GM23248 (cell line): Measurements from ENCODE around the gene JADE2. TPM values are rescaled to one million over a fixed set of nuclear protein-coding genes. Genes with fewer than 3 reads are reported as not detected.
A peak's percentile ranks its signal among the peaks of the same experiment; 100 is the strongest.

Experiments
- DNase-seq: peaks from one replicate; pipeline ENCODE4 v3.0.0-alpha.2; 2015
- H2AFZ ChIP-seq: fragments of 200-600 bp; sonication (generic); 2 replicates; pipeline ENCODE4 v1.6.1; 2016; ENCODE audit warnings: antibody characterized with exemption
- H3F3A ChIP-seq: fragments of 200-600 bp; sonication (generic); 2 replicates; pipeline ENCODE4 v1.6.1; 2016; ENCODE audit warnings: mild to moderate bottlenecking, antibody characterized with exemption, mixed run types; ENCODE audit not compliant: insufficient read depth
- H3K27ac ChIP-seq: fragments of 200-600 bp; sonication (generic); 2 replicates; pipeline ENCODE4 v1.5.1; 2016; ENCODE audit warnings: mild to moderate bottlenecking
- H3K27me3 ChIP-seq: fragments of 200-600 bp; sonication (generic); replicated peaks from 2 replicates; pipeline ENCODE4 v1.6.1; 2016; ENCODE audit warnings: mild to moderate bottlenecking; ENCODE audit not compliant: insufficient read depth
- H3K36me3 ChIP-seq: fragments of 200-600 bp; sonication (generic); 2 replicates; pipeline ENCODE4 v1.6.1; 2016; ENCODE audit warnings: low read depth, mild to moderate bottlenecking
- H3K4me1 ChIP-seq: fragments of 200-600 bp; sonication (generic); 2 replicates; pipeline ENCODE4 v1.6.1; 2016; ENCODE audit warnings: mild to moderate bottlenecking; ENCODE audit not compliant: insufficient read depth
- H3K4me2 ChIP-seq: fragments of 200-600 bp; sonication (generic); one replicate; pipeline ENCODE4 v1.6.1; 2016; ENCODE audit warnings: mild to moderate bottlenecking; ENCODE audit not compliant: unreplicated experiment
- H3K4me3 ChIP-seq: fragments of 200-600 bp; sonication (generic); 2 replicates; pipeline ENCODE4 v1.5.1; 2016; ENCODE audit warnings: mild to moderate bottlenecking
- H3K79me2 ChIP-seq: fragments of 200-600 bp; sonication (generic); 2 replicates; pipeline ENCODE4 v1.6.1; 2016; ENCODE audit warnings: mild to moderate bottlenecking; ENCODE audit not compliant: insufficient read depth
- H3K9ac ChIP-seq: fragments of 200-600 bp; sonication (generic); 2 replicates; pipeline ENCODE4 v1.6.1; 2016; ENCODE audit warnings: mild to moderate bottlenecking
- H3K9me2 ChIP-seq: fragments of 200-600 bp; sonication (generic); 2 replicates; pipeline ENCODE4 v1.6.1; 2016; ENCODE audit warnings: mixed run types, mild to moderate bottlenecking, moderate library complexity; ENCODE audit not compliant: insufficient read depth
- H3K9me3 ChIP-seq: fragments of 200-600 bp; sonication (generic); one replicate; pipeline ENCODE4 v1.6.1; 2017; ENCODE audit warnings: low read depth
- H4K20me1 ChIP-seq: fragments of 200-600 bp; sonication (generic); 2 replicates; pipeline ENCODE4 v1.6.0; 2016; ENCODE audit not compliant: insufficient read depth
- EZH2 ChIP-seq: fragments of 200-600 bp; sonication (generic); IDR thresholded peaks from 2 replicates; pipeline ENCODE4 v1.6.1; 2018; ENCODE audit warnings: antibody characterized with exemption, mild to moderate bottlenecking; ENCODE audit not compliant: insufficient read depth, poor library complexity, severe bottlenecking
- EZH2phosphoT487 ChIP-seq: fragments of 200-600 bp; sonication (generic); IDR thresholded peaks from 2 replicates; pipeline ENCODE4 v1.6.1; 2018; ENCODE audit warnings: antibody characterized with exemption, moderate library complexity, mild to moderate bottlenecking, low read depth; ENCODE audit not compliant: insufficient read depth
- WGBS, 2 experiments: methylation state at CpG; one replicate each; pipeline ENCODE4 v1.1.6; 2015 to 2017; ENCODE audit warnings: low lambda C conversion rate in 2 of 2, low coverage in 1 of 2; ENCODE audit errors: missing lambda C conversion rate in 2 of 2; 5-methylcytosine and 5-hydroxymethylcytosine counted together
- in situ Hi-C: fragments of 300-500 bp; cut with MboI; formaldehyde crosslinking; loops from 2 replicates; pipeline ENCODE4 v1.15.0; 2020
- polyA plus RNA-seq: library from polyadenylated mRNA; unstranded; fragments of >200 nt; fragmentation: Nextera tagmentation; extraction: Ambion mirVana; gene quantifications from 2 replicates; pipeline ENCODE4 v1.2.1, GENCODE V29; 2016
- total RNA-seq: library from RNA; depleted of rRNA; stranded (reverse); fragments of >200 nt; shearing (Covaris generic); gene quantifications from 2 replicates; pipeline ENCODE4 v1.2.3, GENCODE V29; 2014

Gene JADE2
- total and polyA plus RNA-seq, 2 experiments from 2014 or later = 7.1 to 18.0 TPM

DNA sequence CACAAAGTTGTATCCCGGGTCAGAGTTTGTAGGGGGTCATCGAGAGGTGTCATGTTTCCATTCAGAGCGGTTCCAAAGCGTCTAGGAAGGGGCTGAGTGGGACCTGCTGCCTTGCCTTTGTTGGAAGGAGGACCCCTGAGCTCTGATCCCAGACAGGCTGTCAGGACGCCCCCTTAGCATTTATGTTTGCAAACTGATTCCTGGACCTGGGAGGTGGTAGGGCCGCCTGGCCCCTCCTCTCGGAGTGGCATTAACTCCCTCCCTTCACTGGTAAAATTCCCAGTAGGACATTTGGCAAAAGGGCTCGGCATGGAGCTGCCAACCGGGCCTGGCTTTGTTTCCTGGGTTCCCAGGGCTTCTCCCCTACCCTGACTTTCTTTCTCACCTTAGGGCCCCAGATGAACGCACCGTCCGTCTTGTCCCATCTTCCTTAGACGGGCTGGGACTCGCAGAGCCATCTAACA, 2.5 kb downstream of the JADE2 start:
- Histone ChIP-seq H4K20me1 (no peaks in the 10 kb centered on the region), H3K4me3 (peak overlapping the region; percentile 95), H3K4me2 (peak overlapping the region; percentile 100), H3K9me3 (no peaks in the 10 kb centered on the region), H3K9me2 (no peaks in the 10 kb centered on the region), H3K9ac (peak overlapping the region; percentile 96), H3K27ac (peak overlapping the region; percentile 82), H3K79me2 (peaks cover 54% of the 10 kb centered on the region), H3K4me1 (peaks cover 12% of the 10 kb centered on the region), H2AFZ (peak overlapping the region; percentile 58), H3K27me3 (no peaks in the 10 kb centered on the region), H3F3A (peaks cover 23% of the 10 kb centered on the region; the same call in 1 of the 2 replicates), H3K36me3 (no peaks in the 10 kb centered on the region)
- in situ Hi-C loops = no loop called here
- no peak for DNase-seq
- TF ChIP-seq EZH2 (no peak), EZH2phosphoT487 (no peak)
- 8 to 12% methylated on average over 14 of the region's 14 CpGs for WGBS, 2 experiments

DNA sequence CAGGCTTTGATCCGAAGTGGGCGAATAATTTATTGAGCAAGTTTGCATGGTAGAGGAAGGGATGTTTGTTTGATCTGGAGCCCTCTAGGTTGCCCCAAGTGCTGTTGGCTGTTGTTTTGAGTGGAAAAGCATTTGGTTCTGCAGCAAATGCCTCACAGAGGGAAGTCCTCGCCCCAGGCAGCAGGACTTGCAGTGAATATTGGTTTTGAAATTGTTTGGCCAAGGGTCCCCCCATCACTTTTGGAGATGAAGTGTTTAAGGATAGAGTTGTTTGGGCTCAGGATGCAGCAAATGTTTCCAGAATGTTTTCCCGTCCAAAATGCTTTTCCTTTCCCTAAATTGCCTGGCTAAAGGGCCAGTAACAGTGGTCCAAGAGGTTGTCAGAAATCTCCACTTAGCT, 3.1 kb downstream of the JADE2 start:
- H3K9me2 ChIP-seq = no peaks in the 10 kb centered on the region
- H3K9me3 ChIP-seq = no peaks in the 10 kb centered on the region
- TF ChIP-seq EZH2 (no peak), EZH2phosphoT487 (no peak)
- no peak for DNase-seq
- H3K4me3 ChIP-seq = peak overlapping the region; percentile 95
- H3K36me3 ChIP-seq = no peaks in the 10 kb centered on the region
- peak overlapping the region; percentile 96 for H3K9ac ChIP-seq
- H3K79me2 ChIP-seq = peaks cover 59% of the 10 kb centered on the region
- H3F3A ChIP-seq = peaks cover 18% of the 10 kb centered on the region; the same call in 1 of the 2 replicates
- no peaks in the 10 kb centered on the region for H4K20me1 ChIP-seq
- peak overlapping the region; percentile 82 for H3K27ac ChIP-seq
- peak overlapping the region; percentile 100 for H3K4me2 ChIP-seq
- in situ Hi-C loops = no loop called here
- no peak overlapping the region; the same call in 1 of the 2 replicates for H2AFZ ChIP-seq
- no peaks in the 10 kb centered on the region for H3K27me3 ChIP-seq
- 38 to 41% methylated on average over 4 of the region's 4 CpGs for WGBS, 2 experiments
- H3K4me1 ChIP-seq = peaks cover 12% of the 10 kb centered on the region

- in situ Hi-C loops = no loop called here
- H4K20me1 ChIP-seq = no peaks in the 10 kb centered on the region
- WGBS, 2 experiments = 82 to 90% methylated on average over 6 of the region's 6 CpGs
Observed at GRCh38 chr5:134529460-134529859, 4.0 kb downstream of the JADE2 start.

DNA sequence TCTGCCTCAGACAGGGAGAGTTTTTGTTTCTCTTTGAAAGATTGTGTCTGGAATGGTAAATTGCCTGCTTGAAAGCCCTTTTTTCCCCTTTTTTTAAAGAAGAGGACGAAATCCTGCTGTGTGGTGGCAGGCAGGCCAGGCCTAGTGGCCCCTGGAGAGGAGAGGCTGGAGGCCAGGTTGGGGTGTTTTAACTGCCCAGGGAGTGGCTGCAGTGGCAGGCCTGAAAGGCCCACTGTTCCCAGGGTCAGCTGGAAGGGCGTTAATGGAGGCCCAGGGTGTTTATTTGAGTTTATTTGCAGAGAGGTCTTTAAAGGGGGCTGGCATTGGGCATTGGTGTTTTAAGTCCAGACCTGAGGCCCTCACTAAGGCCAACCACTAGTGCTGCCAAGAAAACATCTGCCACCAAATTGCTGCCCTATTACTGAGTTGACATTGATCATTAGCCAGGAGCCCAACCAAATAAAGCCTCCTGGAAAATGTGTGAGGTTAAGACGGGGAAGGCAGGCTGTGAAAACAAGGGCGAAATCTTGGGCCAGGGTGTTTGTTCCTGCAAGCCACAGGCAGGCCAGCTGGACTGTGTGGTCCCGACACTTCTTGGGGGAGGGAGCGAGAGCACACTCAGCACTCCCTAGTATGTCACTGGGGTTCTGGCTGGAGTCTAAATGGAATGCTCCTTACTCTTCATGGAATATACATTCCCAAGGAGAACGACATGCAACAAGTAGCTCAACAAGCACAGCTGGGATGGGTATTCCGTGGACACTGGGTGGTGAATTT, 5.0 kb downstream of the JADE2 start:
- peaks cover 79% of the 10 kb centered on the region for H3K79me2 ChIP-seq
- H3K9me3 ChIP-seq = no peaks in the 10 kb centered on the region
- H3K36me3 ChIP-seq = no peaks in the 10 kb centered on the region
- no peak for DNase-seq
- no peaks in the 10 kb centered on the region for H3K27me3 ChIP-seq
- H2AFZ ChIP-seq = no peak overlapping the region
- H3K27ac ChIP-seq = no peak overlapping the region
- no peak overlapping the region for H3K4me2 ChIP-seq
- no peak for TF ChIP-seq EZH2
- TF ChIP-seq EZH2phosphoT487 = no peak
- peaks cover 13% of the 10 kb centered on the region; the same call in 1 of the 2 replicates for H3F3A ChIP-seq
- H3K9me2 ChIP-seq = no peaks in the 10 kb centered on the region
- H3K4me1 ChIP-seq = peaks cover 12% of the 10 kb centered on the region
- H3K9ac ChIP-seq = no peak overlapping the region
- 45 to 47% methylated on average over 8 of the region's 8 CpGs for WGBS, 2 experiments
- H3K4me3 ChIP-seq = no peak overlapping the region
- H4K20me1 ChIP-seq = no peaks in the 10 kb centered on the region
- in situ Hi-C loops = no loop called here

More at GRCh38 chr5:134529460-134529859, 4.0 kb downstream of the JADE2 start:
- no peaks in the 10 kb centered on the region for H3K27me3 ChIP-seq
- H3K79me2 ChIP-seq = peaks cover 68% of the 10 kb centered on the region
- H3K9me3 ChIP-seq = no peaks in the 10 kb centered on the region
- H3K27ac ChIP-seq = no peak overlapping the region
- H3K4me1 ChIP-seq = peaks cover 12% of the 10 kb centered on the region
- H3K4me3 ChIP-seq = no peak overlapping the region
- DNase-seq = no peak
- TF ChIP-seq EZH2phosphoT487 (no peak), EZH2 (no peak)
- peaks cover 13% of the 10 kb centered on the region; the same call in 1 of the 2 replicates for H3F3A ChIP-seq
- H2AFZ ChIP-seq = no peak overlapping the region
- H3K9me2 ChIP-seq = no peaks in the 10 kb centered on the region
- H3K9ac ChIP-seq = no peak overlapping the region
- no peak overlapping the region for H3K4me2 ChIP-seq
- no peaks in the 10 kb centered on the region for H3K36me3 ChIP-seq
